ENCODE results near the gene CASTOR2.

The CASTOR2 gene

GRCh38 chr7:75055830-75056772 lies 91.6 kb downstream of the CASTOR2 start:
- Histone ChIP-seq H3K9me3 (ENCODE audit: insufficient read depth, low read length) (no peaks in the 10 kb centered on the region), H3K36me3 (replicated peaks; ENCODE audit: low read depth, low read length) (peaks cover 54% of the 10 kb centered on the region), H4K20me1 (ENCODE audit: insufficient read depth, low read length) (no peaks in the 10 kb centered on the region), H3K4me3 (ENCODE audit: low read length) (no peak overlapping the region), H3K4me2 (ENCODE audit: low read length) (no peak overlapping the region), H3K27me3 (ENCODE audit: low read depth, low read length) (no peaks in the 10 kb centered on the region), H3K9ac (ENCODE audit: low read length) (no peak overlapping the region), H3K27ac (ENCODE audit: low read length) (no peak overlapping the region), H2AFZ (ENCODE audit: low read depth, low read length) (no peak overlapping the region), H3K4me1 (ENCODE audit: low read length) (no peaks in the 10 kb centered on the region), H3K79me2 (ENCODE audit: low read length) (no peaks in the 10 kb centered on the region)
- TF ChIP-seq CTCF (IDR thresholded peaks at IDR 0.05; ENCODE audit: low read depth, low read length) (no peak), EZH2phosphoT487 (IDR thresholded peaks at IDR 0.05; ENCODE audit: low read depth) (no peak)

GRCh38 chr7:75058406-75058805 lies 93.9 kb downstream of the CASTOR2 start:
- Histone ChIP-seq H2AFZ (ENCODE audit: low read depth, low read length) (no peak overlapping the region), H4K20me1 (ENCODE audit: insufficient read depth, low read length) (no peaks in the 10 kb centered on the region), H3K79me2 (ENCODE audit: low read length) (no peaks in the 10 kb centered on the region), H3K4me2 (ENCODE audit: low read length) (no peak overlapping the region), H3K4me1 (ENCODE audit: low read length) (no peaks in the 10 kb centered on the region), H3K27me3 (ENCODE audit: low read depth, low read length) (no peaks in the 10 kb centered on the region), H3K36me3 (replicated peaks; ENCODE audit: low read depth, low read length) (peaks cover 44% of the 10 kb centered on the region), H3K4me3 (ENCODE audit: low read length) (no peak overlapping the region), H3K9me3 (ENCODE audit: insufficient read depth, low read length) (no peaks in the 10 kb centered on the region), H3K27ac (ENCODE audit: low read length) (no peak overlapping the region), H3K9ac (ENCODE audit: low read length) (no peak overlapping the region)
- no peak for TF ChIP-seq EZH2phosphoT487 (IDR thresholded peaks at IDR 0.05; ENCODE audit: low read depth)
- TF ChIP-seq CTCF (IDR thresholded peaks at IDR 0.05; ENCODE audit: low read depth, low read length): no peak

- Histone ChIP-seq H3K79me2 (ENCODE audit: low read length) (no peaks in the 10 kb centered on the region), H3K36me3 (replicated peaks; ENCODE audit: low read depth, low read length) (peaks cover 21% of the 10 kb centered on the region), H3K4me1 (ENCODE audit: low read length) (no peaks in the 10 kb centered on the region), H4K20me1 (ENCODE audit: insufficient read depth, low read length) (no peaks in the 10 kb centered on the region), H3K9ac (ENCODE audit: low read length) (no peak overlapping the region), H3K4me2 (ENCODE audit: low read length) (no peak overlapping the region), H3K9me3 (ENCODE audit: insufficient read depth, low read length) (no peaks in the 10 kb centered on the region), H3K27ac (ENCODE audit: low read length) (no peak overlapping the region), H3K4me3 (ENCODE audit: low read length) (no peak overlapping the region), H2AFZ (ENCODE audit: low read depth, low read length) (no peak overlapping the region), H3K27me3 (ENCODE audit: low read depth, low read length) (no peaks in the 10 kb centered on the region)
- TF ChIP-seq EZH2phosphoT487 (IDR thresholded peaks at IDR 0.05; ENCODE audit: low read depth) (no peak), CTCF (IDR thresholded peaks at IDR 0.05; ENCODE audit: low read depth, low read length) (no peak)
These were observed 99.8 kb downstream of the CASTOR2 start for GRCh38 chr7:75064291-75064690.

GRCh38 chr7:75064801-75065200 lies 100.3 kb downstream of the CASTOR2 start:
- H3K9ac ChIP-seq (ENCODE audit: low read length): no peak overlapping the region
- no peaks in the 10 kb centered on the region for H4K20me1 ChIP-seq (ENCODE audit: insufficient read depth, low read length)
- no peaks in the 10 kb centered on the region for H3K79me2 ChIP-seq (ENCODE audit: low read length)
- peaks cover 23% of the 10 kb centered on the region for H3K36me3 ChIP-seq (replicated peaks; ENCODE audit: low read depth, low read length)
- H3K4me3 ChIP-seq (ENCODE audit: low read length): no peak overlapping the region
- no peak overlapping the region for H3K4me2 ChIP-seq (ENCODE audit: low read length)
- no peak for TF ChIP-seq EZH2phosphoT487 (IDR thresholded peaks at IDR 0.05; ENCODE audit: low read depth)
- TF ChIP-seq CTCF (IDR thresholded peaks at IDR 0.05; ENCODE audit: low read depth, low read length): no peak
- H3K4me1 ChIP-seq (ENCODE audit: low read length): no peaks in the 10 kb centered on the region
- H3K27me3 ChIP-seq (ENCODE audit: low read depth, low read length): no peaks in the 10 kb centered on the region
- no peak overlapping the region for H2AFZ ChIP-seq (ENCODE audit: low read depth, low read length)
- H3K27ac ChIP-seq (ENCODE audit: low read length): no peak overlapping the region
- H3K9me3 ChIP-seq (ENCODE audit: insufficient read depth, low read length): no peaks in the 10 kb centered on the region

All from OCI-LY3 (cell line).